ENCODE results near the gene FIBIN.

GRCh38 chr11:26976389-26976788 is 17.5 kb upstream of the FIBIN start:
- TF ChIP-seq CREB1 (IDR thresholded peaks at IDR 0.05; ENCODE audit: low read depth) (no peak), TCF12 (IDR thresholded peaks at IDR 0.05; ENCODE audit: low read depth) (no peak), TEAD4 (IDR thresholded peaks at IDR 0.05) (no peak), EP300 (IDR thresholded peaks at IDR 0.05; ENCODE audit: borderline replicate concordance) (no peak), RAD21 (IDR thresholded peaks at IDR 0.05; ENCODE audit: low read depth) (no peak), FOXM1 (IDR thresholded peaks at IDR 0.05; ENCODE audit: borderline replicate concordance, low read depth) (no peak), TAF1 (IDR thresholded peaks at IDR 0.05; ENCODE audit: low read depth) (no peak), YY1 (IDR thresholded peaks at IDR 0.05; ENCODE audit: low read depth) (no peak), MAX (IDR thresholded peaks at IDR 0.05) (no peak), EGR1 (IDR thresholded peaks at IDR 0.05) (no peak)
- TF ChIP-seq, protein P1, sequence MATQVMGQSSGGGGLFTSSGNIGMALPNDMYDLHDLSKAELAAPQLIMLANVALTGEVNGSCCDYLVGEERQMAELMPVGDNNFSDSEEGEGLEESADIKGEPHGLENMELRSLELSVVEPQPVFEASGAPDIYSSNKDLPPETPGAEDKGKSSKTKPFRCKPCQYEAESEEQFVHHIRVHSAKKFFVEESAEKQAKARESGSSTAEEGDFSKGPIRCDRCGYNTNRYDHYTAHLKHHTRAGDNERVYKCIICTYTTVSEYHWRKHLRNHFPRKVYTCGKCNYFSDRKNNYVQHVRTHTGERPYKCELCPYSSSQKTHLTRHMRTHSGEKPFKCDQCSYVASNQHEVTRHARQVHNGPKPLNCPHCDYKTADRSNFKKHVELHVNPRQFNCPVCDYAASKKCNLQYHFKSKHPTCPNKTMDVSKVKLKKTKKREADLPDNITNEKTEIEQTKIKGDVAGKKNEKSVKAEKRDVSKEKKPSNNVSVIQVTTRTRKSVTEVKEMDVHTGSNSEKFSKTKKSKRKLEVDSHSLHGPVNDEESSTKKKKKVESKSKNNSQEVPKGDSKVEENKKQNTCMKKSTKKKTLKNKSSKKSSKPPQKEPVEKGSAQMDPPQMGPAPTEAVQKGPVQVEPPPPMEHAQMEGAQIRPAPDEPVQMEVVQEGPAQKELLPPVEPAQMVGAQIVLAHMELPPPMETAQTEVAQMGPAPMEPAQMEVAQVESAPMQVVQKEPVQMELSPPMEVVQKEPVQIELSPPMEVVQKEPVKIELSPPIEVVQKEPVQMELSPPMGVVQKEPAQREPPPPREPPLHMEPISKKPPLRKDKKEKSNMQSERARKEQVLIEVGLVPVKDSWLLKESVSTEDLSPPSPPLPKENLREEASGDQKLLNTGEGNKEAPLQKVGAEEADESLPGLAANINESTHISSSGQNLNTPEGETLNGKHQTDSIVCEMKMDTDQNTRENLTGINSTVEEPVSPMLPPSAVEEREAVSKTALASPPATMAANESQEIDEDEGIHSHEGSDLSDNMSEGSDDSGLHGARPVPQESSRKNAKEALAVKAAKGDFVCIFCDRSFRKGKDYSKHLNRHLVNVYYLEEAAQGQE (IDR thresholded peaks at IDR 0.05; ENCODE audit: low read depth): no peak

All from Ishikawa (cell line).